Measurements from ENCODE around the gene FAM83C. TPM values are rescaled to one million over a fixed set of nuclear protein-coding genes. Genes with fewer than 3 reads are reported as not detected.

FAM83C gene
- total RNA-seq, 1 experiment from 2014 or later, result not detected

GRCh38 chr20:35287509-35288324 lies 4.5 kb downstream of the FAM83C start:
- no peak for TF ChIP-seq ZNF317 (CRISPR knock-in tag; IDR thresholded peaks at IDR 0.05; ENCODE audit: borderline replicate concordance, low read depth)
- CTCF ChIA-PET, result interaction anchor here (0.9 to 6.2 kb wide), 4 partner anchors 16 to 42 kb away, joined by 3 to 36 read pairs (median 5); no protein-coding TSS in a partner anchor
- Mint-ChIP-seq H3K9me3 (no peaks in the 10 kb centered on the region), H3K27ac (no peak overlapping the region), H3K36me3 (no peaks in the 10 kb centered on the region), H3K4me1 (peaks cover 18% of the 10 kb centered on the region), H3K4me3 (no peak overlapping the region), H3K27me3 (ENCODE audit: low read depth) (no peaks in the 10 kb centered on the region; the same call in none of the 2 replicates)
- DNase-seq (ENCODE audit: low spot score) (no peak), ATAC-seq (no peak)
- POLR2A ChIA-PET, result no interaction called here

DNA sequence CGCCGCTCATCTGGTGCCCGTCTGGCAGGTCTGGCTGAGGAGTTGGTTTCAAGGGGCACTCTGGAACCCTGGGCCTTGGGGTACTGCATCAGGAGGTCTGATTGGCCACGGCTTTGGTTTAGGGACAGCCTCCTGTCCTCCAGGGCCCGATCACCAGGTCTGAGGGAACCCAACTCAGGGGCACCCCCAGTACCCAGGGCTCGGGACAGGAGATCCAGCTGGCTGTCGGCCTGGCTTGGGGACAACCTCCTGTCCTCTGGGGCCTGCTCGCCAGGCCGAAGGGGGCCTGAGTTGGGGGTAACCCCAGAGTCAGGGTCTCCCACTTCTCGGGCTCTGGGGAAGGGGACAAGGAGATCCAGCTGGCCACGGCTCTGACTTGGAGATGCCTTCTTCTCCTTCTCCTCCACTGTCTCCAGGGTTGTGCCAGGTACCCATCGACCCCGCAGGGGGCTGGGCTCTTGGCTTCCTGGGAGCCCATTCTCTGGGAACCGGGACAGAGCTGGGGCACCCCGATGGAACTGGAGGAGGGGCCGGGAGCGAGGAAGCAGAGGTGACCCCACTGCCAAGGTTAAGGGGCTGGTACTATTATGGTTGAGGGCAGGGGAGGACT lies 5.2 kb downstream of the FAM83C start:
- peaks cover 5% of the 10 kb centered on the region for H3K36me3 Mint-ChIP-seq
- CTCF ChIA-PET, result interaction anchor here (0.9 to 1.8 kb wide), 4 partner anchors 17 to 160 kb away, joined by 3 to 6 read pairs (median 4); no protein-coding TSS in a partner anchor

DNA sequence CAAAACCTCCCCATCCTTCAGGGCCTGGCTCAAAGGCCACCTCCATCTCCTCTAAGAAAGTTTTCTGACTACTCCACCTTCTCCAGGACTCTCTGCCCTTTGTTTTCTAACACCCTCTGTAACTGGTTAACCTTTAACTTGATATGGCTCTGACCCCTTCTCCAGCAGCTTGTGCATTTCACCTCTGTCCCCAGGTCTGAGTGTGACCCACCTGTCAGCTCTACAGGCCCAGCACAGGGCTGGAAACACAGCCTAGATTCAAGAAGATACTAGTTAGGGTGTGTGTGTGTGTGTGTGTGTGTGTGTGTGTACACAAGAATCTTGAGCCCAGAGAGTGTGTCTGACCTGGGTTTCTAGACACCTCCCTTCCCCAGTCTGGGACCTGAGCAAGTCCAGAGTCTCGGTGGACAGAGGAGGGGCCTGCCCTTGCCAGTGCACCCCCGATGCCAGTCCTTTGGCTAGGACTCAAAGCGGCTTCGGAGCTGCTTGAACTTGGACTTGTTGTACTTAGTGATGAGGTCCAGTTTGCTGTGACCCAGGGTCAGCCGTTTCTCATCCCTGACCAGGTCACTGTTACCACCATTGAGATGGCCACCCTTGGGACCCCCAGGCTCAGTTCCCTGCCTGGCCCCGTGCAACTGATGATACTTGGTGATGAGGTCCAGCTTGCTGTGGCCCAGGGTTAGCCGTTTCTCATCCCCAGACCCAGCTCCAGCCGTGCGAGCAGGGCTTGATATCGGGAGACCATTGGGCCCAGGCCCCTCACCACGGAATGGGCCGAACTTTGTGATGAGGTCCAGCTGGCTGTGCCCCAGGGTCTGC lies 5.9 kb downstream of the FAM83C start:
- ChIA-PET CTCF (interaction anchor here (0.9 to 1.3 kb wide), 3 partner anchors 18 to 161 kb away, joined by 3 to 4 read pairs (median 3); no protein-coding TSS in a partner anchor), POLR2A (interaction anchor here (1.0 kb wide), 1 partner anchor 9 kb away, joined by 3 read pairs; the partner anchor contains the start of gene MMP24OS)
- ATAC-seq (no peak), DNase-seq (ENCODE audit: low spot score) (no peak)
- Mint-ChIP-seq H3K4me3 (peak overlapping the region; percentile 94), H3K4me1 (peaks cover 18% of the 10 kb centered on the region), H3K27me3 (ENCODE audit: low read depth) (no peaks in the 10 kb centered on the region; the same call in none of the 2 replicates), H3K36me3 (peaks cover 10% of the 10 kb centered on the region), H3K27ac (no peak overlapping the region), H3K9me3 (no peaks in the 10 kb centered on the region)
- TF ChIP-seq FOXJ3 (CRISPR knock-in tag; IDR thresholded peaks at IDR 0.05; ENCODE audit: borderline replicate concordance), result no peak
- no peak for TF ChIP-seq HMGXB4 (CRISPR knock-in tag; IDR thresholded peaks at IDR 0.05)
- TF ChIP-seq ZNF416 (CRISPR knock-in tag; IDR thresholded peaks at IDR 0.05), result no peak
- TF ChIP-seq NFYB (CRISPR knock-in tag; conservative IDR thresholded peaks at IDR 0.05; ENCODE audit: low read depth), result no peak
- no peak for TF ChIP-seq USF2 (CRISPR knock-in tag; IDR thresholded peaks at IDR 0.05)

More for the DNA sequence above, 5.2 kb downstream of the FAM83C start:
- H3K4me1 Mint-ChIP-seq, result peaks cover 18% of the 10 kb centered on the region
- H3K27me3 Mint-ChIP-seq (ENCODE audit: low read depth), result no peaks in the 10 kb centered on the region; the same call in none of the 2 replicates
- no peak for TF ChIP-seq NR3C1 (CRISPR knock-in tag; conservative IDR thresholded peaks at IDR 0.05; ENCODE audit: low read depth)
- TF ChIP-seq ZNF232 (CRISPR knock-in tag; IDR thresholded peaks at IDR 0.05), result no peak
- H3K9me3 Mint-ChIP-seq, result no peaks in the 10 kb centered on the region
- DNase-seq (ENCODE audit: low spot score) (no peak), ATAC-seq (no peak)
- POLR2A ChIA-PET, result interaction anchor here (1.0 kb wide), 1 partner anchor 9 kb away, joined by 3 read pairs; the partner anchor contains the start of gene MMP24OS
- no peak overlapping the region for H3K27ac Mint-ChIP-seq
- no peak overlapping the region for H3K4me3 Mint-ChIP-seq

DNA sequence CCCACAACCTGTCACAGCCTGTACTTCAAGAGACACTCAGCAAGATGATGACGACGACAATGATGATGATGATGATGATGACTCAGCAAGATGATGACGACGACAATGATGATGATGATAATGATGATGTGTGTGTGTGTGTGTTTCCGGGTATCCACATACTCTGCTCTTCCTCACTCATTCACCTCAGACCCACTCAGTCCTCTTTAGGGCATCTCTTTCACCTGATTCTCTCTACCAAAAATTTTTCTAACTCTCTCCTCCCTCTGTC lies 6.5 kb downstream of the FAM83C start:
- Mint-ChIP-seq H3K4me3 (peak overlapping the region; percentile 94), H3K27me3 (ENCODE audit: low read depth) (no peaks in the 10 kb centered on the region; the same call in none of the 2 replicates), H3K36me3 (peaks cover 12% of the 10 kb centered on the region), H3K4me1 (peaks cover 18% of the 10 kb centered on the region), H3K27ac (no peak overlapping the region), H3K9me3 (no peaks in the 10 kb centered on the region)
- TF ChIP-seq ZMAT4 (CRISPR knock-in tag; IDR thresholded peaks at IDR 0.05) (no peak), TP53 (CRISPR knock-in tag; IDR thresholded peaks at IDR 0.05) (no peak), RORB (CRISPR knock-in tag; IDR thresholded peaks at IDR 0.05) (no peak)
- TF ChIP-seq, protein P1, sequence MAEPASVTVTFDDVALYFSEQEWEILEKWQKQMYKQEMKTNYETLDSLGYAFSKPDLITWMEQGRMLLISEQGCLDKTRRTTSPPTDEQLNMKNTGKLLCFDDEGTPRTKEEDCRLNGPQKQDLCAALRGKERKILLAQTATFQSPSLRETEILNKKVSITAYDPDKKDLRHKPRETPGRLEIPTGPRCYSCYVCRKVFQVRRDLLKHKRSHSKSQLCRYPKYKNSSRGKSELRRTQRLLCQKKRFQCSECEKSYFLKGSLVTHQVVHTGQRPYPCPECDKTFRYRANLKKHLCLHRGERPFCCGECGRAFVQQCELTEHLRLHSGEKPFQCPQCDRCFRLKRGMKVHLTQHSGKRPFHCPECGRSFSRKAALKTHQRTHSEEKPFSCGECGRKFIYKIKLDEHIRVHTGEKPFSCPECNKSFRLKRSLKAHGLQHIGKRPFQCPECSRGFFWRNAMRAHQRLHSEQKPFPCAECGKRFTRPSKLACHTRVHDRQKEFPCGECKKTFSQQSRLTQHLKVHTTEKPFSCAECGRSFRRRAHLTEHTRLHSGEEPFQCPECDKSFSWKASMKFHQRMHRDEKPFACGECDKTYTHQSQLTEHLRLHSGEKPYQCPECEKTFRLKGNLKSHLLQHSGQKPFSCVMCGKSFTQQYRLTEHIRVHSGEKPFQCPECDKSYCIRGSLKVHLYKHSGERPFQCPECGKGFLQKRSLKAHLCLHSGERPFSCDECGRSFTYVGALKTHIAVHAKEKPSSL (CRISPR knock-in tag; conservative IDR thresholded peaks at IDR 0.05), result no peak
- TF ChIP-seq, protein P2, sequence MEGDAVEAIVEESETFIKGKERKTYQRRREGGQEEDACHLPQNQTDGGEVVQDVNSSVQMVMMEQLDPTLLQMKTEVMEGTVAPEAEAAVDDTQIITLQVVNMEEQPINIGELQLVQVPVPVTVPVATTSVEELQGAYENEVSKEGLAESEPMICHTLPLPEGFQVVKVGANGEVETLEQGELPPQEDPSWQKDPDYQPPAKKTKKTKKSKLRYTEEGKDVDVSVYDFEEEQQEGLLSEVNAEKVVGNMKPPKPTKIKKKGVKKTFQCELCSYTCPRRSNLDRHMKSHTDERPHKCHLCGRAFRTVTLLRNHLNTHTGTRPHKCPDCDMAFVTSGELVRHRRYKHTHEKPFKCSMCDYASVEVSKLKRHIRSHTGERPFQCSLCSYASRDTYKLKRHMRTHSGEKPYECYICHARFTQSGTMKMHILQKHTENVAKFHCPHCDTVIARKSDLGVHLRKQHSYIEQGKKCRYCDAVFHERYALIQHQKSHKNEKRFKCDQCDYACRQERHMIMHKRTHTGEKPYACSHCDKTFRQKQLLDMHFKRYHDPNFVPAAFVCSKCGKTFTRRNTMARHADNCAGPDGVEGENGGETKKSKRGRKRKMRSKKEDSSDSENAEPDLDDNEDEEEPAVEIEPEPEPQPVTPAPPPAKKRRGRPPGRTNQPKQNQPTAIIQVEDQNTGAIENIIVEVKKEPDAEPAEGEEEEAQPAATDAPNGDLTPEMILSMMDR (IDR thresholded peaks at IDR 0.05), result no peak
- ChIA-PET CTCF (interaction anchor here (1.3 kb wide), 1 partner anchor 18 kb away, joined by 4 read pairs; no protein-coding TSS in a partner anchor), POLR2A (interaction anchor here (1.0 kb wide), 1 partner anchor 8 kb away, joined by 3 read pairs; the partner anchor contains the start of gene MMP24OS)
- ATAC-seq (no peak), DNase-seq (ENCODE audit: low spot score) (no peak)
